H9 (cell line): ENCODE measurements around the gene SPTBN4. TPM values are rescaled to one million over a fixed set of nuclear protein-coding genes. Genes with fewer than 3 reads are reported as not detected.
"Not testable (repeated sequence)": the region's sequence is repeated elsewhere in the genome, so short reads cannot be mapped to it uniquely, and the experiment has no call there.

Experiments
- DNase-seq: peaks from one replicate; pipeline ENCODE4 v3.0.0-alpha.2; 2017
- H2AFZ ChIP-seq: one replicate; pipeline ENCODE4 v1.6.1; 2013; ENCODE audit warnings: mild to moderate bottlenecking, low read length, control low read depth, moderate library complexity
- H2AK5ac ChIP-seq: 2 replicates; pipeline ENCODE4 v1.6.1; 2013; ENCODE audit warnings: low read length, control low read depth, mixed read lengths; ENCODE audit not compliant: insufficient read length
- H2BK120ac ChIP-seq: one replicate; pipeline ENCODE4 v1.6.1; 2013; ENCODE audit warnings: low read depth, mild to moderate bottlenecking, low read length, control low read depth, inconsistent platforms; ENCODE audit not compliant: poor library complexity, severe bottlenecking
- H2BK12ac ChIP-seq: 2 replicates; pipeline ENCODE4 v1.6.1; 2013; ENCODE audit warnings: low read length, control low read depth, mixed read lengths, low read depth; ENCODE audit not compliant: insufficient read length
- H2BK15ac ChIP-seq: 2 replicates; pipeline ENCODE4 v1.6.1; 2013; ENCODE audit warnings: low read depth, low read length, control low read depth
- H2BK20ac ChIP-seq: one replicate; pipeline ENCODE4 v1.6.1; 2013; ENCODE audit warnings: low read depth, mild to moderate bottlenecking, low read length, control low read depth, inconsistent platforms; ENCODE audit not compliant: poor library complexity, severe bottlenecking
- H2BK5ac ChIP-seq: 2 replicates; pipeline ENCODE4 v1.6.1; 2013; ENCODE audit warnings: low read length, control low read depth, mixed read lengths; ENCODE audit not compliant: insufficient read length
- H3K14ac ChIP-seq: 2 replicates; pipeline ENCODE4 v1.6.1; 2013; ENCODE audit warnings: low read length, control low read depth; ENCODE audit not compliant: insufficient read depth
- H3K18ac ChIP-seq: 2 replicates; pipeline ENCODE4 v1.6.1; 2013; ENCODE audit warnings: low read depth, mild to moderate bottlenecking, mixed read lengths, low read length, control low read depth; ENCODE audit not compliant: insufficient read length
- H3K23ac ChIP-seq: 2 replicates; pipeline ENCODE4 v1.6.1; 2013; ENCODE audit warnings: low read length, control low read depth, mixed read lengths, low read depth; ENCODE audit not compliant: insufficient read length
- H3K23me2 ChIP-seq: 2 replicates; pipeline ENCODE4 v1.6.1; 2013; ENCODE audit warnings: low read depth, mild to moderate bottlenecking, mixed read lengths, low read length, control low read depth; ENCODE audit not compliant: insufficient read length, poor library complexity, severe bottlenecking
- H3K27ac ChIP-seq: 2 replicates; pipeline ENCODE4 v1.5.1; 2013; ENCODE audit warnings: low read length, control low read depth, mixed read lengths, low read depth; ENCODE audit not compliant: insufficient read length
- H3K27me3 ChIP-seq: 2 replicates; pipeline ENCODE4 v1.6.1; 2013; ENCODE audit warnings: low read length, control low read depth, inconsistent platforms; ENCODE audit not compliant: insufficient read depth
- H3K4ac ChIP-seq: 2 replicates; pipeline ENCODE4 v1.6.1; 2013; ENCODE audit warnings: low read depth, mild to moderate bottlenecking, control low read depth, inconsistent platforms, low read length, moderate library complexity
- H3K4me1 ChIP-seq: 2 replicates; pipeline ENCODE4 v1.6.1; 2013; ENCODE audit warnings: low read length, control low read depth, inconsistent platforms; ENCODE audit not compliant: insufficient read depth
- H3K4me2 ChIP-seq: 2 replicates; pipeline ENCODE4 v1.6.1; 2013; ENCODE audit warnings: low read length, control low read depth, mixed read lengths; ENCODE audit not compliant: insufficient read length, insufficient read depth
- H3K56ac ChIP-seq: 2 replicates; pipeline ENCODE4 v1.6.1; 2013; ENCODE audit warnings: low read depth, mild to moderate bottlenecking, mixed read lengths, low read length, control low read depth; ENCODE audit not compliant: insufficient read length
- H3K79me1 ChIP-seq: 2 replicates; pipeline ENCODE4 v1.6.1; 2013; ENCODE audit warnings: low read depth, mild to moderate bottlenecking, moderate library complexity, low read length, control low read depth, inconsistent platforms; ENCODE audit not compliant: insufficient read depth, poor library complexity, severe bottlenecking
- H3K79me2 ChIP-seq: 2 replicates; pipeline ENCODE4 v1.6.1; 2013; ENCODE audit warnings: low read length, control low read depth, inconsistent platforms; ENCODE audit not compliant: insufficient read depth
- H3K9ac ChIP-seq: 2 replicates; pipeline ENCODE4 v1.6.1; 2013; ENCODE audit warnings: low read length, control low read depth, mixed read lengths; ENCODE audit not compliant: insufficient read length; ENCODE audit errors: extremely low read depth
- H3K9me3 ChIP-seq: one replicate; pipeline ENCODE4 v1.6.1; 2013; ENCODE audit warnings: low read depth, low read length, inconsistent platforms; ENCODE audit not compliant: control insufficient read depth
- H3T11ph ChIP-seq: one replicate; pipeline ENCODE4 v1.6.1; 2013; ENCODE audit warnings: mild to moderate bottlenecking, low read length, control low read depth, inconsistent platforms
- H4K20me1 ChIP-seq: one replicate; pipeline ENCODE4 v1.6.1; 2013; ENCODE audit not compliant: control insufficient read depth, insufficient read length, insufficient read depth
- H4K5ac ChIP-seq: 2 replicates; pipeline ENCODE4 v1.6.1; 2013; ENCODE audit warnings: low read depth, mild to moderate bottlenecking, mixed read lengths, low read length, control low read depth; ENCODE audit not compliant: insufficient read length
- H4K8ac ChIP-seq: replicated peaks from 2 replicates; pipeline ENCODE4 v1.6.1; 2013; ENCODE audit warnings: low read length, control low read depth, mixed read lengths, low read depth; ENCODE audit not compliant: insufficient read length
- H4K91ac ChIP-seq: 2 replicates; pipeline ENCODE4 v1.6.1; 2013; ENCODE audit warnings: low read depth, mild to moderate bottlenecking, moderate library complexity, mixed read lengths, low read length, control low read depth; ENCODE audit not compliant: insufficient read length
- H3K27ac Mint-ChIP-seq, 3 experiments: 2 replicates in 2 of 3; 3 replicates in 1 of 3; pipeline ENCODE4 v1.8.0; 2020 to 2021; ENCODE audit warnings: mixed read lengths in 3 of 3, mild to moderate bottlenecking in 1 of 3, moderate library complexity in 1 of 3
- H3K27me3 Mint-ChIP-seq: 2 replicates; pipeline ENCODE4 v1.8.0; 2021; ENCODE audit warnings: low read depth, mild to moderate bottlenecking, moderate library complexity, mixed read lengths
- H3K36me3 Mint-ChIP-seq, 3 experiments: 2 replicates in 2 of 3; 3 replicates in 1 of 3; pipeline ENCODE4 v1.8.0; 2020 to 2021; ENCODE audit warnings: low read depth in 3 of 3, mixed read lengths in 3 of 3; ENCODE audit not compliant: insufficient read depth in 1 of 3
- H3K4me1 Mint-ChIP-seq, 2 experiments: 2 replicates each; pipeline ENCODE4 v1.8.0; 2020; ENCODE audit warnings: mixed read lengths in 2 of 2
- H3K4me3 Mint-ChIP-seq, 2 experiments: 2 replicates in 1 of 2; 3 replicates in 1 of 2; pipeline ENCODE4 v1.8.0; 2020 to 2021; ENCODE audit warnings: mild to moderate bottlenecking in 2 of 2, mixed read lengths in 2 of 2, moderate library complexity in 1 of 2
- H3K9me3 Mint-ChIP-seq, 2 experiments: 2 replicates in 1 of 2; 3 replicates in 1 of 2; pipeline ENCODE4 v1.8.0; 2020; ENCODE audit warnings: mild to moderate bottlenecking in 2 of 2, mixed read lengths in 2 of 2, moderate library complexity in 1 of 2
- CTCF ChIP-seq: fragments of 200-600 bp; sonication (generic); conservative IDR thresholded peaks from 3 replicates; pipeline ENCODE4 v1.8.0; 2021; ENCODE audit warnings: antibody characterized with exemption, mild to moderate bottlenecking
- WGBS: extraction: QIAGEN DNeasy Blood & Tissue Kit; methylation state at CpG from one replicate; pipeline ENCODE4 v1.1.7; 2013; ENCODE audit warnings: missing lambda C conversion rate, low lambda C conversion rate, mixed read lengths; ENCODE audit not compliant: insufficient read length; ENCODE audit errors: extremely low coverage; 5-methylcytosine and 5-hydroxymethylcytosine counted together
- total RNA-seq: library from RNA; stranded (reverse); gene quantifications from 2 replicates; pipeline ENCODE4 v1.2.1, GENCODE V29; 2021

Gene SPTBN4
- total RNA-seq, 1 experiment from 2014 or later, result 2.9 TPM

GRCh38 chr19:40474737-40475136 lies 7.9 kb downstream of the SPTBN4 start:
- Histone ChIP-seq H3K27me3 (no peaks in the 10 kb centered on the region), H3K4me2 (no peak overlapping the region), H3K27ac (no peak overlapping the region), H3K4ac (no peak overlapping the region), H2AK5ac (no peak overlapping the region), H2BK120ac (no peak overlapping the region), H4K8ac (no peak overlapping the region), H3K23ac (no peak overlapping the region), H2BK20ac (no peak overlapping the region), H3K18ac (no peak overlapping the region), H3K79me2 (no peaks in the 10 kb centered on the region), H3K79me1 (no peaks in the 10 kb centered on the region), H3K14ac (no peak overlapping the region), H2BK5ac (no peak overlapping the region), H3T11ph (no peak overlapping the region), H3K9ac (no peak overlapping the region), H2BK12ac (no peak overlapping the region), H4K5ac (no peak overlapping the region), H3K9me3 (no peaks in the 10 kb centered on the region), H2BK15ac (no peak overlapping the region), H3K23me2 (no peaks in the 10 kb centered on the region), H4K20me1 (no peaks in the 10 kb centered on the region), H2AFZ (no peak overlapping the region), H4K91ac (no peak overlapping the region), H3K4me1 (no peaks in the 10 kb centered on the region), H3K56ac (no peak overlapping the region)
- DNase-seq, result no peak
- no peak for TF ChIP-seq CTCF
- no peaks in the 10 kb centered on the region for H3K36me3 Mint-ChIP-seq
- no peaks in the 10 kb centered on the region for H3K4me1 Mint-ChIP-seq
- H3K4me3 Mint-ChIP-seq, result no peak overlapping the region
- no peak overlapping the region for H3K27ac Mint-ChIP-seq
- WGBS, result no CpG with 5 or more reads among the region's 4 CpGs
- H3K27me3 Mint-ChIP-seq, result peaks cover 20% of the 10 kb centered on the region
- no peaks in the 10 kb centered on the region for H3K9me3 Mint-ChIP-seq

- H4K91ac ChIP-seq, H3K36me3 Mint-ChIP-seq, H3T11ph ChIP-seq, H4K5ac ChIP-seq, H3K4me3 Mint-ChIP-seq, H2BK12ac ChIP-seq, H3K23me2 ChIP-seq, H3K9me3 ChIP-seq, H3K4me1 Mint-ChIP-seq, H3K79me1 ChIP-seq, H3K4me1 ChIP-seq, H4K8ac ChIP-seq, H3K9me3 Mint-ChIP-seq, H3K9ac ChIP-seq, H3K27ac Mint-ChIP-seq, H3K79me2 ChIP-seq, H3K27me3 ChIP-seq, H3K14ac ChIP-seq, H2AK5ac ChIP-seq, H3K18ac ChIP-seq, H3K56ac ChIP-seq, H3K4ac ChIP-seq, H4K20me1 ChIP-seq, H2BK20ac ChIP-seq, H2BK5ac ChIP-seq, H2AFZ ChIP-seq, DNase-seq, H2BK15ac ChIP-seq, H3K4me2 ChIP-seq, H3K27ac ChIP-seq, H3K23ac ChIP-seq, H2BK120ac ChIP-seq: not testable (repeated sequence)
- peaks cover 26% of the 10 kb centered on the region for H3K27me3 Mint-ChIP-seq
- WGBS, result no CpG with 5 or more reads among the region's 15 CpGs
These were observed 9.3 kb downstream of the SPTBN4 start for GRCh38 chr19:40475878-40476644.
